M059J (cell line): ENCODE measurements around the gene UBIAD1. TPM values are rescaled to one million over a fixed set of nuclear protein-coding genes. Genes with fewer than 3 reads are reported as not detected.

Source experiments
- DNase-seq: peaks from one replicate; pipeline ENCODE4 v3.0.0-alpha.2; 2012; ENCODE audit warnings: low read depth
- total RNA-seq: library from RNA; depleted of rRNA; stranded (reverse); fragments of >200 nt; shearing (Covaris generic); gene quantifications from 2 replicates; pipeline ENCODE4 v1.2.3, GENCODE V29; 2014

UBIAD1 gene
- total RNA-seq, 1 experiment from 2014 or later, result 9.5 TPM

GRCh38 chr1:11311816-11312755, 39.1 kb downstream of the UBIAD1 start:
- no peak for DNase-seq

GRCh38 chr1:11314959-11315358, 42.0 kb downstream of the UBIAD1 start:
- DNase-seq, result no peak

GRCh38 chr1:11316701-11317100, 43.7 kb downstream of the UBIAD1 start:
- DNase-seq, result no peak

- DNase-seq, result no peak
These were observed 46.0 kb downstream of the UBIAD1 start for GRCh38 chr1:11318982-11319381.

GRCh38 chr1:11320153-11320936, 47.3 kb downstream of the UBIAD1 start:
- DNase-seq, result no peak

- DNase-seq, result no peak
These were observed 48.9 kb downstream of the UBIAD1 start for GRCh38 chr1:11321656-11322491.

GRCh38 chr1:11324567-11325165, 51.7 kb downstream of the UBIAD1 start:
- DNase-seq, result no peak

GRCh38 chr1:11326070-11326469, 53.1 kb downstream of the UBIAD1 start:
- no peak for DNase-seq

GRCh38 chr1:11328444-11328843, 55.4 kb downstream of the UBIAD1 start:
- DNase-seq, result no peak

- no peak for DNase-seq
These were observed 57.4 kb downstream of the UBIAD1 start for GRCh38 chr1:11330411-11330810.

- DNase-seq, result no peak
These were observed 58.3 kb downstream of the UBIAD1 start for GRCh38 chr1:11331036-11331944.

GRCh38 chr1:11331945-11332546, 59.0 kb downstream of the UBIAD1 start:
- no peak for DNase-seq

GRCh38 chr1:11333631-11334030, 60.6 kb downstream of the UBIAD1 start:
- DNase-seq, result no peak

GRCh38 chr1:11334261-11334804, 61.3 kb downstream of the UBIAD1 start:
- no peak for DNase-seq

- no peak for DNase-seq
These were observed 61.8 kb downstream of the UBIAD1 start for GRCh38 chr1:11334821-11335220.

GRCh38 chr1:11335417-11336056, 62.5 kb downstream of the UBIAD1 start:
- no peak for DNase-seq

GRCh38 chr1:11337580-11338073, 64.6 kb downstream of the UBIAD1 start:
- peak; percentile 34 for DNase-seq
